Osteoblast (primary cell): ENCODE measurements around the gene PRKAA2. TPM values are rescaled to one million over a fixed set of nuclear protein-coding genes. Genes with fewer than 3 reads are reported as not detected.

Source experiments
- DNase-seq: peaks from one replicate; pipeline ENCODE4 v3.0.0; 2011; ENCODE audit warnings: low spot score, mixed read lengths; ENCODE audit not compliant: insufficient read length; ENCODE audit errors: missing footprints
- H2AFZ ChIP-seq: 2 replicates; pipeline ENCODE4 v1.6.0; 2011; ENCODE audit warnings: mild to moderate bottlenecking, low read length
- H3K27ac ChIP-seq: 2 replicates; pipeline ENCODE4 v1.5.1; 2011; ENCODE audit warnings: mild to moderate bottlenecking, low read depth, low read length, moderate library complexity
- H3K27me3 ChIP-seq: 2 replicates; pipeline ENCODE4 v1.6.0; 2012; ENCODE audit warnings: mild to moderate bottlenecking, control low read depth, inconsistent platforms, low read length, moderate library complexity; ENCODE audit not compliant: insufficient read depth
- H3K36me3 ChIP-seq: 2 replicates; pipeline ENCODE4 v1.5.1; 2011; ENCODE audit warnings: mild to moderate bottlenecking, low read length, control low read depth, moderate library complexity; ENCODE audit not compliant: insufficient read depth
- H3K4me1 ChIP-seq: 2 replicates; pipeline ENCODE4 v1.5.1; 2011; ENCODE audit warnings: mild to moderate bottlenecking, low read length, control low read depth, moderate library complexity; ENCODE audit not compliant: insufficient read depth
- H3K4me2 ChIP-seq: 2 replicates; pipeline ENCODE4 v1.6.0; 2011; ENCODE audit warnings: mild to moderate bottlenecking, low read length; ENCODE audit not compliant: insufficient read depth
- H3K4me3 ChIP-seq: fragments of 200-600 bp; sonication (generic); 3 replicates; pipeline ENCODE4 v1.5.1; 2012; ENCODE audit warnings: mild to moderate bottlenecking, low read length, inconsistent platforms; ENCODE audit not compliant: insufficient read depth
- H3K79me2 ChIP-seq: 2 replicates; pipeline ENCODE4 v1.6.0; 2012; ENCODE audit warnings: mild to moderate bottlenecking, low read length, control low read depth, inconsistent platforms; ENCODE audit not compliant: insufficient read depth
- H3K9me3 ChIP-seq: 2 replicates; pipeline ENCODE4 v1.5.1; 2011; ENCODE audit warnings: low read depth, low read length, control low read depth
- H4K20me1 ChIP-seq: 2 replicates; pipeline ENCODE4 v1.6.0; 2012; ENCODE audit warnings: mild to moderate bottlenecking, low read length, control low read depth; ENCODE audit not compliant: insufficient read depth
- total RNA-seq: library from RNA; depleted of rRNA; stranded (reverse); fragments of >200 nt; gene quantifications from 2 replicates; pipeline ENCODE4 v1.2.3, GENCODE V29; 2012
- TF ChIP-seq, protein P1 (sequence below): IDR thresholded peaks from 2 replicates; pipeline ENCODE4 v1.5.1; 2011; ENCODE audit warnings: mild to moderate bottlenecking, low read depth, low read length, moderate library complexity; ENCODE audit errors: extremely low read depth

The PRKAA2 gene
- total RNA-seq, 1 donor, result 1.1 TPM

DNA sequence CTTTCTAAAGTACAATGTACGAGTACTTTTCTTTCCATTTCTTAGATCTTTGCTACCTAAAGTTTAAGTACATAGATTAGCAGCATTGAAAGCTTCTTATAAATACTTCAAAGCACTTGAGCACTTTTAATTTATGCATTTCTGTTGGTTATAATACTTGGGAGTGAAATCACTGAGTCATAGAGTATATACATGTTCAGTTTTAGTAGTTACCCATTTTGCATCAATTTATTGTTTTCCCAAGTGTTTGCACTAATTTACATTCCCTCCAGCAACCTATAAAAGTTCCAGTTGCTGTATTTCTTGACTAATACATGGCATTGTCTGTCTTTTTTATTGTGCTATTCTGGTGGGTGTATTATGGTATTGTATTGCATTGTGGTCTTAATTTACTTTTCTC, 20.3 kb downstream of the PRKAA2 start:
- H4K20me1 ChIP-seq, result no peaks in the 10 kb centered on the region
- no peaks in the 10 kb centered on the region for H3K79me2 ChIP-seq
- no peak for DNase-seq
- no peaks in the 10 kb centered on the region for H3K36me3 ChIP-seq
- TF ChIP-seq, protein P1, sequence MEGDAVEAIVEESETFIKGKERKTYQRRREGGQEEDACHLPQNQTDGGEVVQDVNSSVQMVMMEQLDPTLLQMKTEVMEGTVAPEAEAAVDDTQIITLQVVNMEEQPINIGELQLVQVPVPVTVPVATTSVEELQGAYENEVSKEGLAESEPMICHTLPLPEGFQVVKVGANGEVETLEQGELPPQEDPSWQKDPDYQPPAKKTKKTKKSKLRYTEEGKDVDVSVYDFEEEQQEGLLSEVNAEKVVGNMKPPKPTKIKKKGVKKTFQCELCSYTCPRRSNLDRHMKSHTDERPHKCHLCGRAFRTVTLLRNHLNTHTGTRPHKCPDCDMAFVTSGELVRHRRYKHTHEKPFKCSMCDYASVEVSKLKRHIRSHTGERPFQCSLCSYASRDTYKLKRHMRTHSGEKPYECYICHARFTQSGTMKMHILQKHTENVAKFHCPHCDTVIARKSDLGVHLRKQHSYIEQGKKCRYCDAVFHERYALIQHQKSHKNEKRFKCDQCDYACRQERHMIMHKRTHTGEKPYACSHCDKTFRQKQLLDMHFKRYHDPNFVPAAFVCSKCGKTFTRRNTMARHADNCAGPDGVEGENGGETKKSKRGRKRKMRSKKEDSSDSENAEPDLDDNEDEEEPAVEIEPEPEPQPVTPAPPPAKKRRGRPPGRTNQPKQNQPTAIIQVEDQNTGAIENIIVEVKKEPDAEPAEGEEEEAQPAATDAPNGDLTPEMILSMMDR, result no peak
- H3K27me3 ChIP-seq, result peaks cover 7% of the 10 kb centered on the region
- no peak overlapping the region for H3K4me3 ChIP-seq
- H3K4me1 ChIP-seq, result no peaks in the 10 kb centered on the region
- no peak overlapping the region for H3K4me2 ChIP-seq
- no peak overlapping the region for H2AFZ ChIP-seq
- no peak overlapping the region for H3K27ac ChIP-seq
- H3K9me3 ChIP-seq, result no peaks in the 10 kb centered on the region

DNA sequence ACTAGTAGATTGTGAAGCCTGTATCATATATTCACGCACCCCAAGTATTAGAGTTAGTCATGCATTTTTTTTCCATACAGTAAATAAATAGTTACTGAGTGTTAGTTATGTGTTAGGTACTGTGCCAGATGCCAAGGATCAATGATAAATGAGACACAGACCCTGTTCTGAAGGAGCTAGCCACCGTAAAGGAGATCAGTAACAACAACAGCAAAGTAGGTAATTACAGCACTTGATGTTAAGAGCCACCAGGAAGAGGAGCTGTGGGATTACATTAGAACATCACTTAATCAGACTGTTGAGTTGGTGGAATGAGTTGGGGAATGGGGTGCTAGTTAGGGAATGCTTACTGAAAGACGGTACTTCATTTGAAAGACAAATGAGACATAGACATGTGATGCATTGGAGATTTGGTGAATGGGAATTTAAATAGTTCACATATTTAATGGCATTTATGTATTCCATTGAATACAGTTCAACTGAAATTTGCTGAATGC, 21.0 kb downstream of the PRKAA2 start:
- TF ChIP-seq, protein P1, result no peak
- Histone ChIP-seq H3K4me2 (no peak overlapping the region), H3K79me2 (no peaks in the 10 kb centered on the region), H3K4me3 (no peak overlapping the region), H4K20me1 (no peaks in the 10 kb centered on the region), H2AFZ (no peak overlapping the region), H3K36me3 (no peaks in the 10 kb centered on the region), H3K27ac (no peak overlapping the region), H3K4me1 (no peaks in the 10 kb centered on the region), H3K9me3 (no peaks in the 10 kb centered on the region), H3K27me3 (peaks cover 7% of the 10 kb centered on the region)
- DNase-seq, result no peak

DNA sequence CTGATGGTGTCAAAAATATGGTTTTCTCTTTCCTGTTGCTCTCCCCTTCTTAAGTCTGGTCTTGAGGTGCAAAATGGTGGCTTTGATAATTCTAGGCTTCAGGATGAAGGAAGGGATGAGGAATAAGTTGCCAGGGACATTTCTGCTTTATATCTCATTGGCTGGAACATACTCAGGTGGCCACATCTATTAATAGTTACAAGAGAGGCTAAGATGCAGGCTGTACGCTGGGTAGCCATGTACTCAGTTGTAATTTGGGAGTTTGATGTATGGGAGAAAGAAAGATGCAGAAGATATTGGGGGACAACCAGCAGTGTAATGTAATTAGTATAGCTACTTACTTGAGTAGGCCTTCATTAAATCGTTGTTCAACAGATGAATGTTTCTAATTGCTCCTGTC, 25.2 kb downstream of the PRKAA2 start:
- H3K4me3 ChIP-seq, result no peak overlapping the region
- H3K27me3 ChIP-seq, result peaks cover 7% of the 10 kb centered on the region
- no peak overlapping the region for H3K4me2 ChIP-seq
- DNase-seq, result no peak
- H3K27ac ChIP-seq, result no peak overlapping the region
- TF ChIP-seq, protein P1, result no peak
- no peaks in the 10 kb centered on the region for H4K20me1 ChIP-seq
- no peaks in the 10 kb centered on the region for H3K4me1 ChIP-seq
- H2AFZ ChIP-seq, result no peak overlapping the region
- no peaks in the 10 kb centered on the region for H3K79me2 ChIP-seq
- no peaks in the 10 kb centered on the region for H3K36me3 ChIP-seq
- H3K9me3 ChIP-seq, result no peaks in the 10 kb centered on the region

DNA sequence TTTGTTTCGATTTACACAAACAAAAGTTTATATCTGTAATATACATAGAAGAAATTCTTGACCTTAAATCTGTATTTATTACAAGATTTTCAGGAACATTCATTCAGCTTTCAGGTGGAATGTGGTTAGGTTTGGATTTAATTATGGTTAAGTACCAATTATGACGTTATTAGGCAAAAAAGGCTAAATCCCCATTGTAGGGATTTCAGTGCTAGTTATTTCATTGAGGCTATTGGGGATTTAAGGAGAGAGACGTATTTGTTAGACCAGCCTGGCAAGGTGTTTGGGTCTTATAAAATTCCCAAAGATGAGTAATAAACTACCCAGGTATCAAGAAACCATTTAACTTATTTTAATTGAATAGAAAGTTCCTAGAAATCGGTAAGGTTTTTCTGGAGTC, 26.0 kb downstream of the PRKAA2 start:
- H3K27me3 ChIP-seq, result no peaks in the 10 kb centered on the region
- H3K4me2 ChIP-seq, result no peak overlapping the region
- no peaks in the 10 kb centered on the region for H3K4me1 ChIP-seq
- no peaks in the 10 kb centered on the region for H3K36me3 ChIP-seq
- DNase-seq, result no peak
- H3K79me2 ChIP-seq, result no peaks in the 10 kb centered on the region
- H3K9me3 ChIP-seq, result no peaks in the 10 kb centered on the region
- no peaks in the 10 kb centered on the region for H4K20me1 ChIP-seq
- H2AFZ ChIP-seq, result no peak overlapping the region
- no peak overlapping the region for H3K27ac ChIP-seq
- H3K4me3 ChIP-seq, result no peak overlapping the region
- TF ChIP-seq, protein P1, result no peak
